MCF 10A (cell line): Measurements from ENCODE around the gene HS1BP3. TPM values are rescaled to one million over a fixed set of nuclear protein-coding genes. Genes with fewer than 3 reads are reported as not detected.

Source experiments
- BruUV-seq: library from RNA; stranded (reverse); fragments of 400-500 nt; replicated peaks from 2 replicates; lab custom pipeline; 2021; lab: Mats Ljungman, UMichigan
- CTCF ChIA-PET: fragments of 300-600 bp; sonication (Branson Sonifier 250); formaldehyde crosslinking; extraction: SDS; loops from one replicate; lab custom pipeline; 2021; ENCODE audit warnings: antibody characterized with exemption, inconsistent platforms; lab: Yijun Ruan, JAX
- POLR2A ChIA-PET: fragments of 300-600, 350-650 bp; sonication (Branson Sonifier 250); formaldehyde crosslinking; extraction: SDS; loops from one replicate; lab custom pipeline; 2020; ENCODE audit warnings: antibody characterized with exemption, inconsistent platforms; lab: Yijun Ruan, JAX
- DNase-seq: peaks from one replicate; pipeline ENCODE4 v3.0.0-alpha.2; 2018; ENCODE audit not compliant: unreplicated experiment
- H3K27ac Mint-ChIP-seq: one replicate; pipeline ENCODE4 v1.8.0; 2022; ENCODE audit warnings: mild to moderate bottlenecking, low read depth, mixed read lengths; ENCODE audit not compliant: unreplicated experiment
- H3K27me3 Mint-ChIP-seq: one replicate; pipeline ENCODE4 v1.8.0; 2022; ENCODE audit warnings: mixed read lengths; ENCODE audit not compliant: insufficient read depth, unreplicated experiment
- H3K36me3 Mint-ChIP-seq: one replicate; pipeline ENCODE4 v1.8.0; 2022; ENCODE audit warnings: mild to moderate bottlenecking, moderate library complexity, mixed read lengths; ENCODE audit not compliant: insufficient read depth, unreplicated experiment
- H3K4me1 Mint-ChIP-seq: one replicate; pipeline ENCODE4 v1.8.0; 2022; ENCODE audit warnings: mixed read lengths; ENCODE audit not compliant: insufficient read depth, unreplicated experiment
- H3K4me3 Mint-ChIP-seq: one replicate; pipeline ENCODE4 v1.8.0; 2022; ENCODE audit warnings: mild to moderate bottlenecking, moderate library complexity, mixed read lengths; ENCODE audit not compliant: unreplicated experiment
- H3K9me3 Mint-ChIP-seq: one replicate; pipeline ENCODE4 v1.8.0; 2022; ENCODE audit warnings: mixed read lengths; ENCODE audit not compliant: unreplicated experiment
- CTCF ChIP-seq: fragments of 200-600 bp; IDR thresholded peaks from one replicate; pipeline ENCODE4 v1.8.0; 2022; ENCODE audit warnings: antibody characterized with exemption, mild to moderate bottlenecking; ENCODE audit not compliant: unreplicated experiment
- intact Hi-C: fragments of 100-400 bp; cut with micrococcal nuclease; formaldehyde crosslinking; loops from 2 replicates; pipeline ENCODE4 v1.14.1; 2022
- total RNA-seq: library from RNA; stranded (reverse); gene quantifications from 2 replicates; pipeline ENCODE4 v1.2.3, GENCODE V29; 2022

Gene HS1BP3
- total RNA-seq, 1 experiment from 2014 or later: 10.0 TPM

GRCh38 chr2:20637147-20637546 lies 13.8 kb downstream of the HS1BP3 start:
- intact Hi-C loops: no loop called here
- no TSS peak for BruUV-seq
- H3K4me3 Mint-ChIP-seq: no peak overlapping the region
- H3K27ac Mint-ChIP-seq: no peak overlapping the region
- TF ChIP-seq CTCF: no peak
- H3K36me3 Mint-ChIP-seq: peaks cover 27% of the 10 kb centered on the region
- CTCF ChIA-PET: interaction anchor here (1.4 to 7.0 kb wide), 6 partner anchors 12 to 240 kb away, joined by 3 to 121 read pairs (median 14); partner anchors contain the start of gene RHOB
- no peak for DNase-seq
- H3K4me1 Mint-ChIP-seq: peaks cover 25% of the 10 kb centered on the region
- no peaks in the 10 kb centered on the region for H3K9me3 Mint-ChIP-seq
- POLR2A ChIA-PET: interaction anchor here (4.2 kb wide), 1 partner anchor 197 kb away, joined by 20 read pairs; no protein-coding TSS in a partner anchor
- H3K27me3 Mint-ChIP-seq: no peaks in the 10 kb centered on the region

- POLR2A ChIA-PET: interaction anchor here (1.8 to 4.2 kb wide), 4 partner anchors 122 to 196 kb away, joined by 3 to 22 read pairs (median 16); partner anchors contain the start of gene RHOB
- DNase-seq: peak; percentile 78
- Mint-ChIP-seq H3K9me3 (no peaks in the 10 kb centered on the region), H3K27ac (peak overlapping the region; percentile 2), H3K4me1 (peaks cover 13% of the 10 kb centered on the region), H3K4me3 (no peak overlapping the region), H3K36me3 (peaks cover 19% of the 10 kb centered on the region), H3K27me3 (no peaks in the 10 kb centered on the region)
- intact Hi-C loops: loop anchor here (1.0 to 2.0 kb wide), 3 partner anchors 35 to 240 kb away; no protein-coding TSS in a partner anchor
- TSS peak; percentile 4 for BruUV-seq
- CTCF ChIA-PET: interaction anchor here (0.6 to 7.0 kb wide), 48 partner anchors 8 to 558 kb away, joined by 3 to 121 read pairs (median 4); partner anchors contain the start of genes HS1BP3 and RHOB
- peak; percentile 98 for TF ChIP-seq CTCF
These were observed 15.0 kb downstream of the HS1BP3 start for GRCh38 chr2:20635675-20636584.

- TF ChIP-seq CTCF: no peak
- H3K36me3 Mint-ChIP-seq: peaks cover 18% of the 10 kb centered on the region
- intact Hi-C loops: loop anchor here (2.0 kb wide), 1 partner anchor 34 kb away; no protein-coding TSS in a partner anchor
- ChIA-PET POLR2A (interaction anchor here (0.7 to 4.2 kb wide), 11 partner anchors 16 to 254 kb away, joined by 3 to 22 read pairs (median 4); partner anchors contain the start of genes HS1BP3 and RHOB), CTCF (interaction anchor here (0.6 to 7.0 kb wide), 41 partner anchors 8 to 309 kb away, joined by 3 to 121 read pairs (median 5); partner anchors contain the start of genes HS1BP3 and RHOB)
- H3K9me3 Mint-ChIP-seq: no peaks in the 10 kb centered on the region
- H3K4me1 Mint-ChIP-seq: peaks cover 13% of the 10 kb centered on the region
- no peaks in the 10 kb centered on the region for H3K27me3 Mint-ChIP-seq
- H3K4me3 Mint-ChIP-seq: no peak overlapping the region
- no peak for DNase-seq
- H3K27ac Mint-ChIP-seq: no peak overlapping the region
- no TSS peak for BruUV-seq
These were observed 15.8 kb downstream of the HS1BP3 start for GRCh38 chr2:20635113-20635510.
